Measurements from ENCODE around the gene LKAAEAR1.

LKAAEAR1 gene

GRCh38 chr20:64110411-64111068 lies 26.3 kb upstream of the LKAAEAR1 start:
- FAIRE-seq: no peak

GRCh38 chr20:64109831-64110391 lies 25.7 kb upstream of the LKAAEAR1 start:
- FAIRE-seq: no peak

GRCh38 chr20:64108731-64109681 lies 24.8 kb upstream of the LKAAEAR1 start:
- FAIRE-seq: no peak

GRCh38 chr20:64107736-64108457 lies 23.7 kb upstream of the LKAAEAR1 start:
- FAIRE-seq: no peak

- no peak for FAIRE-seq
These were observed 23.0 kb upstream of the LKAAEAR1 start, which contains the start of gene NPBWR2 for GRCh38 chr20:64106981-64107735. Gene NPBWR2 (minus strand): TSS chr20:64107565. CDS start chr20:64106831, 734 bp downstream.

- no peak for FAIRE-seq
These were observed 22.3 kb upstream of the LKAAEAR1 start for GRCh38 chr20:64106435-64106961.

- no peak for FAIRE-seq
These were observed 21.7 kb upstream of the LKAAEAR1 start for GRCh38 chr20:64105846-64106434.

- FAIRE-seq: no peak
These were observed 20.7 kb upstream of the LKAAEAR1 start for GRCh38 chr20:64104667-64105451.

GRCh38 chr20:64103871-64104666 lies 19.9 kb upstream of the LKAAEAR1 start:
- no peak for FAIRE-seq

- no peak for FAIRE-seq
These were observed 18.6 kb upstream of the LKAAEAR1 start for GRCh38 chr20:64102647-64103354.

GRCh38 chr20:64101731-64102621 lies 17.8 kb upstream of the LKAAEAR1 start:
- FAIRE-seq: no peak

GRCh38 chr20:64100946-64101688 lies 16.9 kb upstream of the LKAAEAR1 start:
- FAIRE-seq: no peak

GRCh38 chr20:64100566-64100888 lies 16.3 kb upstream of the LKAAEAR1 start:
- no peak for FAIRE-seq

- no peak for FAIRE-seq
These were observed 15.8 kb upstream of the LKAAEAR1 start for GRCh38 chr20:64099880-64100565.

- FAIRE-seq: no peak
These were observed 15.0 kb upstream of the LKAAEAR1 start for GRCh38 chr20:64099086-64099786.

GRCh38 chr20:64098471-64099013 lies 14.3 kb upstream of the LKAAEAR1 start:
- FAIRE-seq: no peak

Data from TTC549 (cell line).